LoVo (cell line): ENCODE data around the gene SEPTIN10.
A peak's percentile ranks its signal among the peaks of the same experiment; 100 is the strongest.
"Not testable (repeated sequence)": the region's sequence is repeated elsewhere in the genome, so short reads cannot be mapped to it uniquely, and the experiment has no call there.

ENCODE experiments used
- DNase-seq: peaks from one replicate; pipeline ENCODE4 v3.0.0-alpha.2; 2016; ENCODE audit warnings: low spot score

The SEPTIN10 gene

GRCh38 chr2:109633284-109633961 is 19.7 kb upstream of the SEPTIN10 start:
- no peak for DNase-seq

GRCh38 chr2:109632158-109632789 is 18.5 kb upstream of the SEPTIN10 start:
- DNase-seq = no peak

- DNase-seq = no peak
Measured at GRCh38 chr2:109631741-109632140, 18.0 kb upstream of the SEPTIN10 start.

GRCh38 chr2:109630441-109631430 is 17.0 kb upstream of the SEPTIN10 start:
- DNase-seq = no peak

- DNase-seq = no peak
Measured at GRCh38 chr2:109629867-109630266, 16.1 kb upstream of the SEPTIN10 start.

- not testable (repeated sequence) for DNase-seq
Measured at GRCh38 chr2:109628321-109628720, 14.6 kb upstream of the SEPTIN10 start.

GRCh38 chr2:109624339-109624738 is 10.6 kb upstream of the SEPTIN10 start:
- DNase-seq = no peak

GRCh38 chr2:109623923-109624322 is 10.2 kb upstream of the SEPTIN10 start:
- DNase-seq = no peak

GRCh38 chr2:109623297-109623696 is 9.5 kb upstream of the SEPTIN10 start:
- no peak for DNase-seq

GRCh38 chr2:109619032-109619615 is 5.4 kb upstream of the SEPTIN10 start:
- DNase-seq = no peak

- DNase-seq = no peak
Measured at GRCh38 chr2:109616184-109616583, 2.4 kb upstream of the SEPTIN10 start.

GRCh38 chr2:109615637-109616144 is 1.9 kb upstream of the SEPTIN10 start:
- no peak for DNase-seq

GRCh38 chr2:109614715-109615636 is 1.2 kb upstream of the SEPTIN10 start:
- DNase-seq = no peak

GRCh38 chr2:109613081-109613921 is 465 bp downstream of the SEPTIN10 start:
- peak; percentile 47 for DNase-seq

GRCh38 chr2:109611467-109612095 is 2.2 kb downstream of the SEPTIN10 start:
- DNase-seq = peak; percentile 40

GRCh38 chr2:109609352-109610024 is 4.3 kb downstream of the SEPTIN10 start:
- peak; percentile 54 for DNase-seq

- no peak for DNase-seq
Measured at GRCh38 chr2:109607766-109608165, 6.0 kb downstream of the SEPTIN10 start.

GRCh38 chr2:109604597-109604996 is 9.2 kb downstream of the SEPTIN10 start:
- DNase-seq = no peak
